Stomach (tissue), 9 donors: Measurements from ENCODE around the gene R3HDM4. TPM values are rescaled to one million over a fixed set of nuclear protein-coding genes. Genes with fewer than 3 reads are reported as not detected.
A peak's percentile ranks its signal among the peaks of the same experiment; 100 is the strongest.

Experiments
- DNase-seq, 2 donors: peaks; one replicate each; pipeline versions ENCODE4 v3.0.0 to v3.0.0-alpha.2; 2013 to 2019
- H3K27ac ChIP-seq, 5 donors: fragments of 200-600 bp in 4 of 5; sonication (generic) in 4 of 5; one replicate each; pipeline ENCODE4 v1.5.1; 2013 to 2019; ENCODE audit warnings: mild to moderate bottlenecking in 1 of 5, moderate library complexity in 1 of 5
- H3K27me3 ChIP-seq, 3 donors: fragments of 200-600 bp; sonication (generic); one replicate each; pipeline ENCODE4 v1.5.1; 2017 to 2019; ENCODE audit warnings: mixed run types in 1 of 3
- H3K36me3 ChIP-seq, 4 donors: fragments of 200-600 bp; sonication (generic); 1 replicate in 3 of 4; 2 replicates in 1 of 4; pipeline ENCODE4 v1.5.1; 2016 to 2019
- H3K4me1 ChIP-seq, 4 donors: fragments of 200-600 bp; sonication (generic); one replicate each; pipeline ENCODE4 v1.5.1; 2016 to 2019
- H3K4me3 ChIP-seq, 4 donors: fragments of 200-600 bp; sonication (generic) in 3 of 4; one replicate each; pipeline ENCODE4 v1.5.1; 2016 to 2019; ENCODE audit warnings: mild to moderate bottlenecking in 1 of 4
- H3K9me3 ChIP-seq, 4 donors: fragments of 200-600 bp; sonication (generic); one replicate each; pipeline ENCODE4 v1.5.1; 2016 to 2019
- CTCF ChIP-seq, 7 experiments: fragments of 450-650 bp in 4 of 7; fragments of 200-600 bp in 3 of 7; sonication (generic) in 3 of 7; IDR thresholded peaks; one replicate each; pipeline ENCODE4 v1.5.1; 2016 to 2019; ENCODE audit warnings: antibody characterized with exemption in 7 of 7, control low read depth in 2 of 7, mild to moderate bottlenecking in 1 of 7
- EP300 ChIP-seq: sonication (generic); formaldehyde crosslinking; IDR thresholded peaks from one replicate; pipeline ENCODE4 v1.6.1; 2017; ENCODE audit warnings: antibody characterized with exemption
- POLR2A ChIP-seq, 4 donors: fragments of 450-650 bp; IDR thresholded peaks; one replicate each; pipeline ENCODE4 v1.6.1; 2016; ENCODE audit warnings: antibody characterized with exemption in 4 of 4, control low read depth in 2 of 4, mild to moderate bottlenecking in 1 of 4, moderate library complexity in 1 of 4
- POLR2AphosphoS5 ChIP-seq, 3 donors: sonication (generic); formaldehyde crosslinking; IDR thresholded peaks; one replicate each; pipeline ENCODE4 v1.6.1; 2016; ENCODE audit warnings: antibody characterized with exemption in 3 of 3
- WGBS, 5 donors: extraction: QIAGEN DNeasy Blood & Tissue Kit in 3 of 5; methylation state at CpG; one replicate each; pipeline versions ENCODE4 v1.1.5 to v1.1.7; 2013 to 2018; 5-methylcytosine and 5-hydroxymethylcytosine counted together
- intact Hi-C: fragments of 100-400 bp; cut with DNase I; formaldehyde crosslinking; loops from one replicate; pipeline ENCODE4 v1.15.1; 2023; ENCODE audit warnings: low total_unique reads
- polyA plus RNA-seq, 3 donors: library from polyadenylated mRNA; stranded (reverse); fragments of 200-250 nt; gene quantifications; one replicate each; pipeline ENCODE4 v1.2.3, GENCODE V29; 2013
- total RNA-seq, 5 donors: library from RNA; depleted of rRNA; stranded (reverse); fragments of >200 nt; gene quantifications; one replicate each; pipeline versions ENCODE4 v1.1.0 to v1.2.3, GENCODE V29; 2014 to 2016
- donor health status: healthy with polysubstance abuse.
- donor health status: Bipolar disorder and iron deficiency.
- donor health status: healthy.

The R3HDM4 gene
- total and polyA plus RNA-seq, 8 donors, result 5.8 to 63.8 (median 48.4) TPM

- intact Hi-C loops, result no loop called here
- H3K4me1 ChIP-seq, result peaks cover 11 to 39% (median 17%) of the 10 kb centered on the region in 4 donors
- peak overlapping the region in 1 of 5 donors; percentile 26 for H3K27ac ChIP-seq
- H3K4me3 ChIP-seq, result no peak overlapping the region
- H3K36me3 ChIP-seq, result peaks cover 0 to 8% (median 2%) of the 10 kb centered on the region in 4 donors
- no peaks in the 10 kb centered on the region for H3K9me3 ChIP-seq
- 80 to 90% (median 85%) methylated on average over 41 to 47 of the region's 47 CpGs for WGBS, 5 donors
- H3K27me3 ChIP-seq, result peaks cover 0 to 15% (median 0%) of the 10 kb centered on the region in 3 donors
- TF ChIP-seq POLR2AphosphoS5 (IDR thresholded peaks at IDR 0.05) (no peak), POLR2A (IDR thresholded peaks at IDR 0.05) (no peak), CTCF (IDR thresholded peaks at IDR 0.05) (no peak), EP300 (no peak)
- DNase-seq, result peak; percentile 59 to 71
Observed at GRCh38 chr19:947707-948539, 34.9 kb upstream of the R3HDM4 start.

DNA sequence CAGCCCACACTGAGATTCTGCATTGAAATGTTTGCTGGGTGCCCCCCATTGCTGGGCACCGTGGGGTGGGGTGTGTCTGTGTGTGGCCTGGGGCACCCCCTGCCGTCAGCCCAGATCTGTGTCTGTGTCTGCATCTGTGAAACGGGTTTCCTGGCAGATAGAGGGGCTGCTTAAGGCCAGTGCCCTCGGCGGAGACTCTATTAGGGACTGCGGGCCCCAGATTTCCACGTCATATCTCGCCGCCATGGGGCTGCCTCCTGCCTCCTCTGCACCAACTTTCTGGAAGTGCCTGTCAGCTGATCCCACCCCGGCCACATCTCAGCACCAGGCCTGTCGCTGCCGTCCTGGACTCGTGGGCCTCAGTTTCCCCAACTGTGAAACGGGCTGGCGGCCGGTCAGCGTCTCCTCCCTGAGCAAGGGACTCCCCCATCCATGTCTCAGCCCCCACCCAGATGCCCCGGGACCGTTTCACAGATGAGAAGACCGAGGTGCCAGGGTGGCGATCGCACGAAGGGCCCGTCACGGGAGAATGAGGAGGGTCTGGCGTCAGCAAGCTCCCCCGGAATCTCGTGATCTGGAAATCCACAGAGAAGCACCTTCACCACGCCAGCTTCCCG is 34.2 kb upstream of the R3HDM4 start:
- H3K4me1 ChIP-seq, result peaks cover 6 to 39% (median 13%) of the 10 kb centered on the region in 4 donors
- TF ChIP-seq CTCF (IDR thresholded peaks at IDR 0.05) (no peak), POLR2A (IDR thresholded peaks at IDR 0.05) (no peak), POLR2AphosphoS5 (IDR thresholded peaks at IDR 0.05) (no peak), EP300 (no peak)
- peaks cover 0 to 8% (median 2%) of the 10 kb centered on the region in 4 donors for H3K36me3 ChIP-seq
- no peaks in the 10 kb centered on the region for H3K9me3 ChIP-seq
- H3K27ac ChIP-seq, result no peak overlapping the region
- DNase-seq, result no peak
- peaks cover 0 to 9% (median 0%) of the 10 kb centered on the region in 3 donors for H3K27me3 ChIP-seq
- WGBS, 5 donors, result 85 to 88% (median 87%) methylated on average over 17 to 30 of the region's 30 CpGs
- intact Hi-C loops, result no loop called here
- no peak overlapping the region for H3K4me3 ChIP-seq

DNA sequence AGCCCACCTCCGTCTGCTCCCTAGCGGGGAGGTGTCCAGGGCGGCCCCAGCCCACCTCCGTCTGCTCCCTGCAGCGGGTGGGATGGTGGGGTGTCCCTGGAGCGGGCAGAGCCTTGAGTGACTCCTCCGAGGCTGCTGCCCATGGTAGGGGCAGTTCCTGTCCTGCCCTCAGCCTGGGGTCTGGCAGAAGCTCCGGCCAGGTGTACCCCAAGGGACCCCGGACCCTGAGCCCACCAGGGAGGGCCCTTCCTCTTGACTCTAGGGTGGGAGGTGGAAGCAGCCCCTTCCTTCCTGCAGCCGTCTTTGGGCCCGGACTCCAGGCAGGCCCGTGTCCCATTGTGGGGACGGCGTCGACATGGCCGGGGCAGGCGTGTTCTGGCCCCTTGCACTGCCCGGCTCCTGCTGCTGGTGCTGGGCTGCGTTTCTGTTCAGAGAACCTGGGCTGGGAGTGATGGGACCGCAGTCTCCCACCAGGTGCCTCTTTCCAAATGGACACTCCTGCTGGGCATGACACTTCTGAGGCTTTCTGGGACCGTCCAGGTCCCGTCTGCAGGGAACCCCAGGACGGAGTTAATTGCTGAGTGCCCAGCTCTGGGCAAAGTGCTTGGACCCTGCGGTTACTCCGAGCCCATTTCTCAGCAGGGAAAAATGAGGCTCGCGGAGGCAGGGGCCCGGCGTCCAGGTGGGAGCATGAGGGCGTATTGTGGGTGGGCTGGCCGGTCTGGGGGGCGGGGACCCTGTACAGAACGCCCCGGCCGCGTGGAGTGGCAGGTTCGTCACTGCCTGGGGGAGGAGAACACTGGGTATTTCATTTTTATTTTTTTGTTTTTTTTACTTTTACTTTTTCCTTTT is 32.6 kb upstream of the R3HDM4 start:
- Histone ChIP-seq H3K36me3 (peaks cover 0 to 8% (median 2%) of the 10 kb centered on the region in 4 donors), H3K27me3 (peaks cover 0 to 12% (median 0%) of the 10 kb centered on the region in 3 donors), H3K9me3 (no peaks in the 10 kb centered on the region), H3K27ac (no peak overlapping the region), H3K4me1 (peaks cover 19 to 55% (median 28%) of the 10 kb centered on the region in 4 donors), H3K4me3 (no peak overlapping the region)
- DNase-seq, result no peak
- intact Hi-C loops, result no loop called here
- TF ChIP-seq CTCF (IDR thresholded peaks at IDR 0.05), result no peak
- TF ChIP-seq EP300, result no peak
- TF ChIP-seq POLR2AphosphoS5 (IDR thresholded peaks at IDR 0.05), result no peak
- no peak for TF ChIP-seq POLR2A (IDR thresholded peaks at IDR 0.05)
- WGBS, 5 donors, result 84 to 89% (median 86%) methylated on average over 22 to 37 of the region's 37 CpGs
